CD4-positive, alpha-beta T cell treated with Interleukin-6 at 100 ng/mL for 8 hours (primary cell): ENCODE measurements around the gene SMIM14.
A peak's percentile ranks its signal among the peaks of the same experiment; 100 is the strongest.
"Not testable (repeated sequence)": the region's sequence is repeated elsewhere in the genome, so short reads cannot be mapped to it uniquely, and the experiment has no call there.

Source experiments
- DNase-seq: peaks from one replicate; pipeline ENCODE4 v3.0.0-alpha.2; 2020; ENCODE audit warnings: mixed read lengths, low spot score

SMIM14 gene

DNA sequence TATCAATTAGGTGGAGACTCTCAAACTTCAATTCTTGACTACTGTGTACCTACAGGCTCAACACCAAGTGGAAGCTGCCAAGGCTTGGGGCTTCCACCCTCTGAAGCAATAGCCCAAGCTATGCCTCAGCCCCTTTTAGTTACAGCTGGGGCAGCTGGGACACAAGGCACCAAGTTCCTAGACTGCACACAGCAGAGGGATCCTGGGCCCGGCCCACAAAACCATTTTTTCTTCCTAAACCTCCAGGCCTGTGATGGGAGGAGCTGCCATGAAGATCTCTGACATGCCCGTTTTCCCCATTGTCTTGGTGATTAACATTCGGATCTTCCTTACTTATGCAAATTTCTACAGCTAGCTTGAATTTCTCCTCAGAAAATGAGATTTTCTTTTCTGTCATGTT lies 108.0 kb downstream of the SMIM14 start:
- no peak for DNase-seq

GRCh38 chr4:39529534-39529933 lies 109.1 kb downstream of the SMIM14 start:
- DNase-seq, result no peak

GRCh38 chr4:39528061-39528465 lies 110.6 kb downstream of the SMIM14 start:
- no peak for DNase-seq

DNA sequence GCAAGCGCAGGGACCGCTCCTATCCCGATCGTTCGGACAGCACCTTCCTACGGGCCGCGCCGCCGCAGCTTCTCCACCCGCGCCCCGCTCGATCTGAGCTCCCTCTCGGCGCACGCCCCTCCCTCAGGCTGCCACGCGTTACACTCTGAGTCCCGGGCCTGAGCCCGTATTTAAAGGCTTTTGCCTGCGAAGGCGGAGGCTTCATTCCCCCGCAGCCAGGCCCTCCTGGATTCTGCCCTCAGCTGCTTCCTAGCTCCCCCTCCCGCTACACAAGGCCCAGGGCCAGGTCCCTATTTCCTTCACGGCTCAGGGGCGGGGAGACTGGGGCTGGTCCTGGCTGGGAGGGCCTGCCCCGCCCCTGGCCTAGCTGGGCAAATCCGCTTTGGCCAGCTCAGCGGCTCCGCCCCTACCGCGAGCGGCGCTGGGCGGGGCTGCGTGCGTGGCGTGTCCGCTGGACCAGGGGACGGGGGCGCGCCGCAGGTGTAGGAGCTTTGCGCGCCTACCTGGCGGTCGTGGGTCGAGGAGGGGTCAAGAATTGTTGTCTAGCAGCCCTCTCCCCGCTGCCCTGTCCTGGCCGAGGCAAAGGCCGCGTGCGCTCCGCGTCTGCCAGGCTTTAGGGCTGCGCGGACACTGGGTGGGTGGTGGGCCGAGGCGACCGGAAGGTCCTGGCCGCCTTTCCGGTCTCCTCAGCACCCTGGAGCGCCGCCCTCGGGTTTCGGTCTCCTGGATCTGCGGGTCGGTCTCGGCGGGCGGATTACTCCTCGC lies 111.2 kb downstream of the SMIM14 start, which contains the start of gene UGDH:
Gene UGDH, minus strand, starts transcription at position 144 of the 765 bp plus-strand sequence. CDS start 5,927 bp downstream, outside the sequence.
- DNase-seq, result peak; percentile 88

DNA sequence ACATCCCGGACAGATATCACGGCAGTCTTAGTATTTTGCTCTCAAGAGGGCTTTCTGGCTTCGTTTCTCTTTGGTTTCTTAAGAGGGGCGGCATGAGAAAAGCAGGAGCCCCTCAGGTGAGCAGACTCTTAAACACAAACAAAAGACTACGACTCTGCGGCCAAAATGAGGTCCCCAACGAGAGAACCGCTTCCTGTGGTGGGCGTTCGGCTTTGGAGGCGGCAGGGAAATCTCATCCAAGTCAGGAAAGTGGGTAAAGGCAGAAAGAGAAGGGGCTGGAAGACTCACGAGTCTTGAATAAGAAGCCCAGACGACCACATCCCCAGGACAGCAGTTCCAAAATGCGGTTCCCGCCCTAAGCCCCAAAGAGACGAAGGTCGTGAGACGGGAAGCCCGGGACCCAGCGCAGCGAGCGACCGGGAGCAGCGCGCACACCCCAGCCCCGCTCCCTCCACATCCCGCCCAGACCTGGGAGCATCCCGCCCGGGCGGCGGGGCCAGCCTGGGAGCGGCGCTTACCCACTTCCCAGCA lies 111.8 kb downstream of the SMIM14 start:
- DNase-seq, result peak; percentile 1

- no peak for DNase-seq
These were observed 112.6 kb downstream of the SMIM14 start for GRCh38 chr4:39525822-39526690.

GRCh38 chr4:39524161-39524957 lies 114.3 kb downstream of the SMIM14 start:
- DNase-seq, result no peak

GRCh38 chr4:39522068-39522467 lies 116.6 kb downstream of the SMIM14 start:
- no peak for DNase-seq

GRCh38 chr4:39521253-39521919 lies 117.3 kb downstream of the SMIM14 start:
- no peak for DNase-seq

DNA sequence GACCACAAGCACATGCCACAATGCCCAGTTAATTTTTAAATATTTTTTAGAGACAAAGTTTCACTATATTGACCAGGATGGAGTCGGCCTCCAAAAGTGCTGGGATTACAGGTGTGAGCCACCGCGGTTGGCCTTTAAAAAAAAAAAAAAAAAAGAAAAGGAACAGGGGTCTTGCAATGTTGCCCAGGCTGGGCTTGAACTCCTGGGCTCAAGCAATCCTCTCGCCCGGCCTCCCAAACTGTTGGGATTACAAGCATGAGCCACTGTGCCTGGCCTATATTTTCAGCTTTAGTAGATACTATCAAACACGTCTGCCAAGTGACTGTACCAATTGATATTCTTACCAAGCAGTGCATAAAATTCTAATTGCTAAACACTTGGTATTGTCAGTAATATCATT lies 120.2 kb downstream of the SMIM14 start:
- no peak for DNase-seq

DNA sequence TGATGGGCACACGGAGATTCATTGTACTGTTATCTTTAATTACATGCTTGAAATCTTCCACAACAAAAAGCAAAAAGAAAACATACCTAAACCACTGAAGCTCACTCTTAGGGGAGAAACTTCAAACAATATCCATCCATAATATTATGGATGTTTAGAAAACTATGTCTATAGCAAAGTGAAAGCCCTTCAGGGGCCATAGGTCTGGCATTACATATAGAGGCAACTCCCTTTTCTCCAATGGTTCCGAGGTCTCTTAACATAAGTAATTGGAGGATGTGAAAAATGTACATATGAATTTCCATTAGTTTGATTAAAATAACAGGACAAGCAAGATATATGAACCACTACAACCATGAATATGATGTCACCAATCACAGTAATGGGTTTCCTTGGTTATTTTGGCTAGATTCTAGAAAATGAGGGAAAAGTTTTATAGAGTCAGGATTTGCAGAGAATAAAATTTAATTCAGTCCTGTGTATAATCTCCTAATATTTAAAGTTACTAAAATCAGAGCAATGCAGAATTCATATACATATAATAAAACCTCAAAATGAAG lies 122.2 kb downstream of the SMIM14 start:
- DNase-seq, result no peak

- not testable (repeated sequence) for DNase-seq
These were observed 122.8 kb downstream of the SMIM14 start for GRCh38 chr4:39515669-39516401.

GRCh38 chr4:39514888-39515401 lies 123.7 kb downstream of the SMIM14 start:
- no peak for DNase-seq

DNA sequence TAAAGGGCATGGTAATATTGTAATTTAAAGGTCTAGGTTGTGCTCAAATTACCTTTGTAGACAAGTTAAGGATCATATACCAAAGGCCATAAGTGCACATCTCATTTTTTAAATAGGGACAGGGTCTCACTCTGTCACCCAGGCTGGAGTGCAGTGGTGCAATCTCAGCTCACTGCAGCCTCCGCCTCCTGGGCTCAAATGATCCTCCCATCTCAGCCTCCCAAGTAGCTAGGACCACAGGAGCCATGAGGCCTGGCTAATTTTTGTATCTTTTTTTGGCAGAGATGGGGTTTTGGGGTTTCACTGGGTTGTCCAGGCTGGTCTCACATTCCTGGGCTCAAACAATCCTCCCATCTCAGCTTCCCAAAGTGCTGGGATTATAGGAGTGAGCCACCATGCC lies 124.4 kb downstream of the SMIM14 start:
- DNase-seq, result not testable (repeated sequence)

- DNase-seq, result no peak
These were observed 128.2 kb downstream of the SMIM14 start for GRCh38 chr4:39510348-39510929.

- no peak for DNase-seq
These were observed 133.1 kb downstream of the SMIM14 start for GRCh38 chr4:39505581-39505980.

DNA sequence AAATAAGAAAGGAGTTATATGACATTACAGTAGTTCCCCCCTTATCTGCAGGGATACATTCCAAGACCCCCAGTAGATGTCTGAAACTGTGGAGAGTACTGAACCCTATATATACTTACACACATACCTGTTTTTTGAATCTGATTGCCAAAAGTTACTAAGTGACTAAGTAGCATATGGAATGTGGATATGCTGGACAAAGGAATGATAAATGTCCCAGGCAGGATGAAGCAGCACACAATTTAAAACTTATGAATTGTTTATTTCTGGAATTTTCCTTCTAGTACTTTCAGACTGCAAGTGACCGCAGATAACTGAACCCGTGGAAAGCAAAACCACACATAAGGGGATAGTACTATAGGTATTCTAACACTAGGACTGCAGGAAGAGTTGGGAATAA lies 134.1 kb downstream of the SMIM14 start:
- DNase-seq, result no peak

GRCh38 chr4:39502664-39503035 lies 136.0 kb downstream of the SMIM14 start:
- not testable (repeated sequence) for DNase-seq

- no peak for DNase-seq
These were observed 136.5 kb downstream of the SMIM14 start for GRCh38 chr4:39502019-39502663.
